GM12865 (cell line): ENCODE measurements around the gene SIRT5.

Experiments used
- DNase-seq: peaks from one replicate; pipeline ENCODE4 v3.0.0; 2010; ENCODE audit warnings: low read depth
- H3K4me3 ChIP-seq: 2 replicates; pipeline ENCODE4 v1.5.1; 2011; ENCODE audit warnings: mild to moderate bottlenecking, low read depth, low read length, control low read depth
- TF ChIP-seq, protein P1 (sequence below): IDR thresholded peaks from 2 replicates; pipeline ENCODE4 v1.5.1; 2011; ENCODE audit warnings: low read length, control low read depth, low read depth, inconsistent platforms; ENCODE audit not compliant: insufficient read depth; ENCODE audit errors: missing control alignments

SIRT5 gene

DNA sequence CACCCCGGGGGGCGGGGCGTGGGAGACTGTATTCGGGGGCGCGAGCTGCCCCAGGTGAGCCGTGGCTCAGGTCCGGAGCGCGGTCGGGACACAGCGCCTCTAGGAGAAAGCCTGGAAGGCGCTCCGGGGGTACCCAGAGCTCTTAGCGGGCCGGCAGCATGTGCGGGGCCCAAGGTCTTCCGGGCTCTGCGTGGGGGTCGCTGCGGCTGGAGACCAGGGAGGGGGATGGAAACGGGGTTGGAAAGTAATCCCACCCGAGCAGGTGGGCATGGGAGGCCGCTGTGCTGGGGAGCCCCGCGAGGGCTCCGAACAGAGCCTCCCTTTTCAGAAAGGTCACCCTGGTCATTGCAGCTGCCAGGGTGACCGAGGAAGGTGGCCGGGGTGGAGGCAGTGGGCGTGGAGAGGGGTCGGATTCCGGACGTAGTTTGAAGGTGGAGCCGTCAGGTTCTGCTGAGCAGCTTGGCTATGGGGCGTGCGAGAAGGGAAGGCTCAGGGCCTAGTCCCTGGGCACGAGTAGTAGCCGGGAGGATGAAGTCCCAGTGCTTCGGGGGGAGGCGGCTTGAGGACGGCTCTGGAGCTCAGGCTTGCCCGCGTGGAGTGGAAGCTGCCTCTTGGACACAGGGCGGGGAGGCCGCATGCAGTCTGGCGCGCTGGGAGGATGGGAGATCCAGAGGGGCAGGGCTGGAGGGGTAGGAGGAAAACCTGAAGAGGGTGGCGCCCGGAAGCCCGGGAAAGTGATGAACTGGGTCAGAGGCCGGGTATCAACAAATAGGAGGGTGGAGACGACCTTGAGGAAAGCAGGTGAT, at the start of gene SIRT5:
SIRT5 (plus strand) TSS at position 31 of the 806 bp plus-strand sequence. CDS start 9,510 bp downstream, outside the sequence.
- peak; percentile 94 for DNase-seq

DNA sequence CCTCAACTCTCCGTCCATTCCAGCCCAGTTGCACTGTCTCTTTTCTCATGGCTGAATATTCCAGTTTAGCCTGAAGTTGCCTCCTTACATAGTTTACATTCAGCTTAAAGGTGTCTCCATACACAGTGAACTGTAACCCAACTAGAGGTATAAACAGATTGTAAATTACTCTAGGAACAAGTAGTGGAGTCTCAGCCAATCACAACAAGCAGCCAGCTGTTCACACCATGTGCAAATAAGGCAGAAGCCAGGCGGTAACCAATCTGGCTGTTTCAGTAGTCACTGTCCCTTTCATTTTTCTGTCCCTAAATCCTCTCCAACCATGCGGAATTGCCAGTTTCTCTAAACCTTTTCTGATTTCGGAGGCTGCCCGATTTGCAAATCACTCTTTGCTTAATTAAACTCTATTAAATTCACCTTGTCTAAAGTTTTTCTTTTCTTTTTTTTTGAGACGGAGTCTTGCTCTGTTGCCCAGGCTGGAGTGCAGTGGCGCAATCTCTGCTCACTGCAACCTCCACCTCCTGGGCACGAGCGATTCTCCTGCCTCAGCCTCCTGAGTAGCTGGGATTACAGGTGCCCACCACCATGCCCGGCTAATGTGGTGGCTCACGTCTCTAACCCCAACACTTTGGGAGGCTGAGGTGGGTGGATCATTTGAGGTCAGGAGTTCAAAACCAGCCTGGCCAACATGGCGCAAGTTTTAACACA, 49.4 kb upstream of the SIRT5 start:
- H3K4me3 ChIP-seq, result no peak overlapping the region
- TF ChIP-seq, protein P1, sequence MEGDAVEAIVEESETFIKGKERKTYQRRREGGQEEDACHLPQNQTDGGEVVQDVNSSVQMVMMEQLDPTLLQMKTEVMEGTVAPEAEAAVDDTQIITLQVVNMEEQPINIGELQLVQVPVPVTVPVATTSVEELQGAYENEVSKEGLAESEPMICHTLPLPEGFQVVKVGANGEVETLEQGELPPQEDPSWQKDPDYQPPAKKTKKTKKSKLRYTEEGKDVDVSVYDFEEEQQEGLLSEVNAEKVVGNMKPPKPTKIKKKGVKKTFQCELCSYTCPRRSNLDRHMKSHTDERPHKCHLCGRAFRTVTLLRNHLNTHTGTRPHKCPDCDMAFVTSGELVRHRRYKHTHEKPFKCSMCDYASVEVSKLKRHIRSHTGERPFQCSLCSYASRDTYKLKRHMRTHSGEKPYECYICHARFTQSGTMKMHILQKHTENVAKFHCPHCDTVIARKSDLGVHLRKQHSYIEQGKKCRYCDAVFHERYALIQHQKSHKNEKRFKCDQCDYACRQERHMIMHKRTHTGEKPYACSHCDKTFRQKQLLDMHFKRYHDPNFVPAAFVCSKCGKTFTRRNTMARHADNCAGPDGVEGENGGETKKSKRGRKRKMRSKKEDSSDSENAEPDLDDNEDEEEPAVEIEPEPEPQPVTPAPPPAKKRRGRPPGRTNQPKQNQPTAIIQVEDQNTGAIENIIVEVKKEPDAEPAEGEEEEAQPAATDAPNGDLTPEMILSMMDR, result no peak
- DNase-seq, result no peak

More for the DNA sequence above, at the start of gene SIRT5:
- H3K4me3 ChIP-seq, result peak within 1 kb of the TSS; percentile 97
- TF ChIP-seq, protein P1, result peak; percentile 79

DNA sequence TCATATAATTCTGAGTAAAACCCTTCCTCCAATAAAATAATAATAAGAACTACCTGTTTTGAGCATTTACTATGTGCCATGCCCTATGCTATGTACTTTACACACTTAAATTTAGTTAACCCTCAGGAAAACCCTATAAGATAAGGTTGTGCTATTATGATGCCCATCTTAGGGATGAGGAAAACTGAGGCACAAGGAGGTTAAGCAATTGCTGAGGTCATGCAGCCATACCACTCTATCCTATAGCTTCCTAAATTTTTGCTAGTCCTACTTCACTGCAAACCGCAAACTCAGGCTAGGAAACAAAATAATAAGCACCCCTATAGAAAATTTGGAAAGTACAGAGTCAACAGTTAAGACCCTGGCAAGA, 48.1 kb upstream of the SIRT5 start:
- no peak overlapping the region for H3K4me3 ChIP-seq
- TF ChIP-seq, protein P1, result no peak
- no peak for DNase-seq

DNA sequence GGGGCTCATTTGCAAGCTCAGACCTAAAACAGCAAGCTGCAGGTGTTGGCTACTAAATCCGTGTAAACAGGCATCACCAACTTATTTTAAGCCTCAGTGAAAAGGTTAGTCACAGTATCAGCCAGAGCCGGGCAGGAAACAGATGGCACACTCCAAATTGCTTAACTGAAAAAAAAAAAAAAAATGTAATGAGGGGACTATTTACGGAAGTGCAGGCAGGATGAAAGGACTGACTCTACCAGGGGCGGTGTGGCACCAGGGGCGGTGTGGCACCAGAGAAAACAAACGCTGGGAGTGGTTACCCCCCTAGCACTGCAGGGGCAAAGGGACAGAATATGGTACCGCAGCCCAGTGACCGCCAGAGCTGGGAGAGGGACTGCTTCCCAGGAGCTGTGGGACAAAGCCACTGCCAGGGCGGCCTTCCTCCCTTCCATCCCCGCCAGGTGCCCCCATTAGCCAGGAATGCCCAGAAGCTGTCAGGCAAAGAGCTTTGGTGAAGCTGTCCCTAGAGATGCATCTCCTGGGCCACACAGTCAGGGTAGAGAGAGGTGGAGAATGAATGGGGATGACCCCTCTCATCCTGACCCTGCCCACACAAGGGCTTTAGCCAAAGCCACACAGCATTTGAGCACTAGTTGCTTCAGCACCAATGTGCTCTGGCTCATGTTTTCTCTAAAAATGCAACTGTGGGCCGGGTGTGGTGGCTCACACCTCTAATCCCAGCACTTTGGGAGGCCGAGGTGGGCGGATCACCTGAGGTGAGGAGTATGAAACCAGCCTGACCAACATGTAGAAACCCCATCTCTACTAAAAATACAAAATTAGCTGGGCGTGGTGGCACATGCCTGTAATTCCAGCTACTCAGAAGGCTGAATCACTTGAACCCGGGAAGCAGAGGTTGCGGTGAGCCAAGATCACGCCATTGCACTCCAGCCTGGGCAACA, 47.4 kb upstream of the SIRT5 start:
- TF ChIP-seq, protein P1, result no peak
- peak; percentile 83 for DNase-seq
- no peak overlapping the region for H3K4me3 ChIP-seq

DNA sequence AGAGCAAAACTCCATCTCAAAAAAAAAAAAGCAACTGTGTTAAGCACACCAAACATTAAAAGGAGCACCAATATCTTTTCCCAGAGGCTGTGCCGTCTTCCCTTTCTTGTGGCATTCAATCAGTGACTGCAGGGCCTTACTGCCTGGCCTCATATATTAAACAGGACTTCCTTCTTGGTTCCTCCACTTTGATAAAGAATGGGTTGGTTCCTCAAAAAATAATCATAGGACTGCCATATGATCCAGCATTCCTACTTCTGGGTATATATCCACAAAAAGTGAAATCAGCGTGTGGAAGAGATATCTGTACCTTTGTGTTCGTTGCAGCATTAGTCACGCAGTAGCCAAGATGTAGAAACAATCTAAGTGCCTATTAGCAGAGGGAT, 46.7 kb upstream of the SIRT5 start:
- DNase-seq, result no peak
- TF ChIP-seq, protein P1, result no peak
- no peak overlapping the region for H3K4me3 ChIP-seq

DNA sequence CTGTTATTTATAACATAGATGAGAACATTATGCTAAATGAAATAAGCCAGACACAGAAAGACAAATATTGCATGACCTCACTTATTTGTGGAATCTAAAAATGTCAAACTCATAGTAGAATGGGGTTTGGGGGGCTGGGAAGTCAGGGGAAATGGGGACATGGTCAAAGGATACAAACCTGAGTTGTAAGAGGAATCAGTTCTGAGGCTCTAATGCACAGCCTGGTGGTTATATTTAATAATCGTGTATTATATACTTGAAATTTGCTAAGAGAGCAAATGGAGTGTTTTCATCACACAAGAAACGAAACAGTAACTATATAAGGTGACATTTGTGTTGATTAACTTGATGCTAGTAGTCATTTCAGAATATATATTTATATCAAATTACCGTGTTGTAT, 46.2 kb upstream of the SIRT5 start:
- TF ChIP-seq, protein P1, result no peak
- no peak for DNase-seq
- no peak overlapping the region for H3K4me3 ChIP-seq
